Skeletal muscle satellite cell (primary cell): ENCODE data around the gene TMEM132C.

Experiments
- H3K27me3 ChIP-seq: 2 replicates; pipeline ENCODE4 v1.7.0; 2013; ENCODE audit warnings: low read length; ENCODE audit not compliant: control insufficient read depth, insufficient read depth
- H3K36me3 ChIP-seq: 2 replicates; pipeline ENCODE4 v1.7.0; 2013; ENCODE audit warnings: mild to moderate bottlenecking, control low read depth, low read length; ENCODE audit not compliant: insufficient read depth
- H3K4me1 ChIP-seq: 2 replicates; pipeline ENCODE4 v1.7.0; 2013; ENCODE audit warnings: low read length; ENCODE audit not compliant: control insufficient read depth, insufficient read depth
- H3K4me2 ChIP-seq: 2 replicates; pipeline ENCODE4 v1.7.0; 2013; ENCODE audit warnings: mild to moderate bottlenecking, low read length
- H3K4me3 ChIP-seq: 2 replicates; pipeline ENCODE4 v1.7.0; 2013; ENCODE audit warnings: low read length
- H3K9ac ChIP-seq: 2 replicates; pipeline ENCODE4 v1.7.0; 2013; ENCODE audit warnings: mild to moderate bottlenecking, low read depth, low read length, moderate library complexity
- H3K9me3 ChIP-seq: replicated peaks from 2 replicates; pipeline ENCODE4 v1.7.0; 2013; ENCODE audit warnings: mild to moderate bottlenecking, control low read depth, low read length

TMEM132C gene

DNA sequence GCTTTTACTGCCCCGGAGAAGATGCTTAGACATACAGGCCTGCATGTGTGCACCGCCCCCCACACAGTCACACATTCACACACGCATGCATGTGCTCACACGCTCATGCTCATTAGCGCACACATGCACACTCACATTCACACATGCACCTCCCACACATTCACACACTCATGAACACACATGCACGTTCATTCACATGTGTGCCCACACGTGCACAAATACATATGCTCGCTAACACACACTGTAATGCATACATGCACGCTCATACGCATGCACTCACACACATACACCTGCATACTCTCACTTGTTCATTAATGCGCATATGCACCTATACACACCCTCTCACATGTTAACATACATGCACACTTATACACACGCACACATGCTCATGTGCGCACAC lies 21.9 kb downstream of the TMEM132C start:
- Histone ChIP-seq H3K9ac (no peak overlapping the region), H3K27me3 (no peaks in the 10 kb centered on the region), H3K4me3 (no peak overlapping the region), H3K9me3 (peaks cover 20% of the 10 kb centered on the region), H3K4me2 (no peak overlapping the region), H3K36me3 (no peaks in the 10 kb centered on the region), H3K4me1 (no peaks in the 10 kb centered on the region)

DNA sequence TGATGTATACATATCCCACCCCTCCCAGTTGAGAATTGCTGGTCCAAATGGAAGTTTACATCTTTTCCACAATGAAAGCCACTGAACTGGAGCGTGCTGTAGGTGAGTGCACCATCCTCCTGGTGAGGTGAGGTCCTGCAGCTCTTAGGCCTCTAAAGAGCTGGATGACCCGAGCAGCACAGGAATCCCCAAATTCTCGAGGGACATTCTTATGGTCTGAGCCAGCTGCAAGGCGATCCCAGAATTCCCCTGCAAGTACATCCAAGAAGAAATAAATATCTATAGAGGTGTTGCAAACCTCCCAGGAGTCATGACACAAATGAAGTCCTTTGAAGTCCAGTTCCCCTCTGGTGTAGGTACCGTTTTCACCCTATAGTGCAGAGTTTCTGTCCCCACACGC lies 24.0 kb downstream of the TMEM132C start:
- Histone ChIP-seq H3K4me2 (no peak overlapping the region), H3K9ac (no peak overlapping the region), H3K4me3 (no peak overlapping the region), H3K9me3 (peaks cover 20% of the 10 kb centered on the region), H3K4me1 (no peaks in the 10 kb centered on the region), H3K27me3 (no peaks in the 10 kb centered on the region), H3K36me3 (no peaks in the 10 kb centered on the region)

DNA sequence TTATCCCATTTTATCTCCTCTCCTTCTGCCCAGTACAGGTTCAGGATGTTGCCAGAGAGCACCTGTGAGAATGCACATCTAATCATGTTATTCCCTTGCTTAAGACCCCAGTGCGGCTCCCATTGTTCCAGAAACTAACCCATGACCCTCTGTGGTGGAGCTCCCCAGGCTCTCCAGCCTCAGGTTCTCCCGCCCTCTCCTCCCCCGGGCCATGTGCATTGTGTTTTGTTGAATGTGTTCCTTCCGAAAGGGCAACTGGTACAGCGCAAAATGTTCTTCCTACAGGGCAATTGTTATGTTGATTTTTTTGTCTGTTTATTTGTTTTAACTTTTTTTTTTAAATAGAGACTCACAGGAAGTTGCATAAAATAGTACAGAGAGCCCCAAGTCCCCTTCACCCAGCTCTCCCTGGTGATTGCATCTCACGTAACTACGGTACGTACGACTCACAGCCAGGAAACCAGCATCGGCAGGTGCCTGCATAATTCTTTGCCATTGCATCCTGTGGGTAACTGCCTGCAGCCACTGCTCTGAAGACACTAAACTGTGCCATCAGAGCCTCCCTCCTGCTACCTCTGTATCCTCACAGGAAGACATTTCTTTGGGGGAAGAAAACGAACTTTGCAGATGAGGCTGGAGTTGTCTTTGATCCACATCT lies 31.2 kb downstream of the TMEM132C start:
- H3K4me3 ChIP-seq, result no peak overlapping the region
- no peaks in the 10 kb centered on the region for H3K36me3 ChIP-seq
- H3K9ac ChIP-seq, result no peak overlapping the region
- H3K4me1 ChIP-seq, result no peaks in the 10 kb centered on the region
- no peak overlapping the region for H3K4me2 ChIP-seq
- H3K27me3 ChIP-seq, result no peaks in the 10 kb centered on the region
- peaks cover 4% of the 10 kb centered on the region for H3K9me3 ChIP-seq

- no peaks in the 10 kb centered on the region for H3K4me1 ChIP-seq
- no peaks in the 10 kb centered on the region for H3K27me3 ChIP-seq
- no peak overlapping the region for H3K4me3 ChIP-seq
- no peak overlapping the region for H3K9ac ChIP-seq
- H3K36me3 ChIP-seq, result no peaks in the 10 kb centered on the region
- peaks cover 19% of the 10 kb centered on the region for H3K9me3 ChIP-seq
- H3K4me2 ChIP-seq, result no peak overlapping the region
Measured at GRCh38 chr12:128305336-128305892, 38.4 kb downstream of the TMEM132C start.

DNA sequence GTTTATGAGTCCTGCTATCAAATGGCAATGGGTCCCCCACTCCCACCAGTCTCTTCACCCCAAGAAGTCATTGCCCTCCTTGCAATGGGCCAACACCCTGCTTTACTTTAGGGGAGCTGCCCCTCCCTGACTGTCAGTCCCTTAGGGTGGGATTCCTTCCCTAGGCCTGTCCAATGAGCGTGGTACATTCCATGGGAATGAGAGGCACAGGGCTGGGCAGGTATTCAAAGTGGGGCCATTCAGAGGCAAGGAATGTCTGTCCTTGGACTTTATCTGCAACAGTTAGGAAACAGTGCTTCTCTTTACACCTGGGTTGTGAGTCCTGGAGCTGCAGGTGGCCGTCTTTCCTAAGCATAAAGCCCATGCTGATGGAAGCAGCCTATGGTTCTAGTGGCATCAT lies 40.8 kb downstream of the TMEM132C start:
- H3K9me3 ChIP-seq, result peaks cover 26% of the 10 kb centered on the region
- no peaks in the 10 kb centered on the region for H3K36me3 ChIP-seq
- no peak overlapping the region for H3K4me2 ChIP-seq
- no peak overlapping the region for H3K9ac ChIP-seq
- no peaks in the 10 kb centered on the region for H3K27me3 ChIP-seq
- H3K4me1 ChIP-seq, result no peaks in the 10 kb centered on the region
- H3K4me3 ChIP-seq, result no peak overlapping the region

- Histone ChIP-seq H3K36me3 (no peaks in the 10 kb centered on the region), H3K4me3 (no peak overlapping the region), H3K4me1 (no peaks in the 10 kb centered on the region), H3K9ac (no peak overlapping the region), H3K27me3 (no peaks in the 10 kb centered on the region), H3K9me3 (peaks cover 11% of the 10 kb centered on the region), H3K4me2 (no peak overlapping the region)
Measured at GRCh38 chr12:128312661-128313060, 45.7 kb downstream of the TMEM132C start.

GRCh38 chr12:128313931-128314330 lies 47.0 kb downstream of the TMEM132C start:
- H3K27me3 ChIP-seq, result no peaks in the 10 kb centered on the region
- H3K4me2 ChIP-seq, result no peak overlapping the region
- peaks cover 7% of the 10 kb centered on the region for H3K9me3 ChIP-seq
- no peak overlapping the region for H3K4me3 ChIP-seq
- H3K9ac ChIP-seq, result no peak overlapping the region
- H3K36me3 ChIP-seq, result no peaks in the 10 kb centered on the region
- no peaks in the 10 kb centered on the region for H3K4me1 ChIP-seq

GRCh38 chr12:128314611-128315010 lies 47.6 kb downstream of the TMEM132C start:
- no peaks in the 10 kb centered on the region for H3K36me3 ChIP-seq
- no peak overlapping the region for H3K4me2 ChIP-seq
- no peak overlapping the region for H3K9ac ChIP-seq
- no peak overlapping the region for H3K4me3 ChIP-seq
- H3K9me3 ChIP-seq, result peaks cover 7% of the 10 kb centered on the region
- no peaks in the 10 kb centered on the region for H3K4me1 ChIP-seq
- no peaks in the 10 kb centered on the region for H3K27me3 ChIP-seq

- H3K9ac ChIP-seq, result no peak overlapping the region
- no peak overlapping the region for H3K4me3 ChIP-seq
- H3K36me3 ChIP-seq, result no peaks in the 10 kb centered on the region
- no peaks in the 10 kb centered on the region for H3K4me1 ChIP-seq
- H3K27me3 ChIP-seq, result no peaks in the 10 kb centered on the region
- H3K4me2 ChIP-seq, result no peak overlapping the region
- H3K9me3 ChIP-seq, result peaks cover 7% of the 10 kb centered on the region
Measured at GRCh38 chr12:128316078-128316477, 49.1 kb downstream of the TMEM132C start.

GRCh38 chr12:128316973-128317526 lies 50.1 kb downstream of the TMEM132C start:
- Histone ChIP-seq H3K9ac (no peak overlapping the region), H3K9me3 (peaks cover 5% of the 10 kb centered on the region)

GRCh38 chr12:128318341-128318740 lies 51.4 kb downstream of the TMEM132C start:
- Histone ChIP-seq H3K4me2 (no peak overlapping the region), H3K36me3 (no peaks in the 10 kb centered on the region), H3K27me3 (no peaks in the 10 kb centered on the region), H3K4me3 (no peak overlapping the region), H3K9me3 (no peaks in the 10 kb centered on the region), H3K4me1 (no peaks in the 10 kb centered on the region), H3K9ac (no peak overlapping the region)

More at GRCh38 chr12:128316973-128317526, 50.1 kb downstream of the TMEM132C start:
- H3K4me1 ChIP-seq, result no peaks in the 10 kb centered on the region
- no peak overlapping the region for H3K4me3 ChIP-seq
- no peaks in the 10 kb centered on the region for H3K36me3 ChIP-seq
- H3K27me3 ChIP-seq, result no peaks in the 10 kb centered on the region
- no peak overlapping the region for H3K4me2 ChIP-seq

DNA sequence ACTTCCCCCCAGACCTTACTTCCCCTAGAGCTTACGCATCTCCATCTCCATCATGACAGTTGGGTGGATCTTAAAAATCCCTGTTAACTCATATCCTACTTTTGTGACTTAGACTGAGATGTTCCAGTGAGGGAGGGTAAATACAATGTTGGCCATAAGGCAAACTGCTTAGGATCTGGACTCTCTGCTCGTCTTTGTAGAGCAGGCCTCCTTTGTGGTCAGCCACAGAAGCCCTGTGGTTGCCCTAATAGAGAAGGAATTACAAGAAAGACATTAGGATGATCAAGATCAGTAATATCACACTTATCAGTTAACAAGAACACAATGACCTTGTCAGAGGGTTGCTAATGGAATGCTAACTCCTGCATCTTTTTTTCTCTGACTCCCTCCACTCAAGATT lies 52.0 kb downstream of the TMEM132C start:
- Histone ChIP-seq H3K4me3 (no peak overlapping the region), H3K9ac (no peak overlapping the region), H3K4me2 (no peak overlapping the region), H3K4me1 (no peaks in the 10 kb centered on the region), H3K9me3 (no peaks in the 10 kb centered on the region), H3K27me3 (no peaks in the 10 kb centered on the region), H3K36me3 (no peaks in the 10 kb centered on the region)
